Measurements from ENCODE around the gene PTCH2.

DNA sequence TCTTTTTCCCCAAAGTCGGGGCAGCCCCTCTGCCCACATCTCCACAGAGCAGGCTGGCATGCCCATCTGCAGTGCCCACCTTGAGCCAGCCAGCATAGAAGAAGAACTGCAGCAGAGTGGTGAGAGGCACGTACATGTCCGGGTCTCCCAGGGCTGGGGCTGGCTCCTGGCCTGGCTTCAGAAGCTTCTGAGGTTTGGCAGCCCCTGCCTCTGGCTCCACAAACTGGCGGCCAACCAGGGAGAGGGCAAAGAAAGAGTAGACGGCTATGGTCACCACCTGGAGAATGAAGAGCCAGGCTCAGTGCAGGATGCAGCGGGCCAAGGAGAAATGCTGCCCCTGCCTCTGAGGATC, 58.0 kb downstream of the PTCH2 start:
- TF ChIP-seq, protein P1, sequence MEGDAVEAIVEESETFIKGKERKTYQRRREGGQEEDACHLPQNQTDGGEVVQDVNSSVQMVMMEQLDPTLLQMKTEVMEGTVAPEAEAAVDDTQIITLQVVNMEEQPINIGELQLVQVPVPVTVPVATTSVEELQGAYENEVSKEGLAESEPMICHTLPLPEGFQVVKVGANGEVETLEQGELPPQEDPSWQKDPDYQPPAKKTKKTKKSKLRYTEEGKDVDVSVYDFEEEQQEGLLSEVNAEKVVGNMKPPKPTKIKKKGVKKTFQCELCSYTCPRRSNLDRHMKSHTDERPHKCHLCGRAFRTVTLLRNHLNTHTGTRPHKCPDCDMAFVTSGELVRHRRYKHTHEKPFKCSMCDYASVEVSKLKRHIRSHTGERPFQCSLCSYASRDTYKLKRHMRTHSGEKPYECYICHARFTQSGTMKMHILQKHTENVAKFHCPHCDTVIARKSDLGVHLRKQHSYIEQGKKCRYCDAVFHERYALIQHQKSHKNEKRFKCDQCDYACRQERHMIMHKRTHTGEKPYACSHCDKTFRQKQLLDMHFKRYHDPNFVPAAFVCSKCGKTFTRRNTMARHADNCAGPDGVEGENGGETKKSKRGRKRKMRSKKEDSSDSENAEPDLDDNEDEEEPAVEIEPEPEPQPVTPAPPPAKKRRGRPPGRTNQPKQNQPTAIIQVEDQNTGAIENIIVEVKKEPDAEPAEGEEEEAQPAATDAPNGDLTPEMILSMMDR (tag by site-specific recombination; IDR thresholded peaks at IDR 0.05), result no peak
- TF ChIP-seq ZNF274 (IDR thresholded peaks at IDR 0.05; ENCODE audit: low read length) (no peak), ZNF274 (tag by site-specific recombination; IDR thresholded peaks at IDR 0.05; ENCODE audit: borderline replicate concordance) (no peak), ZNF148 (tag by site-specific recombination; IDR thresholded peaks at IDR 0.05; ENCODE audit: borderline replicate concordance) (no peak), ZFP41 (tag by site-specific recombination; IDR thresholded peaks at IDR 0.05; ENCODE audit: borderline replicate concordance) (no peak), ZNF214 (tag by site-specific recombination; IDR thresholded peaks at IDR 0.05; ENCODE audit: borderline replicate concordance) (no peak), ZNF561 (tag by site-specific recombination; IDR thresholded peaks at IDR 0.05; ENCODE audit: borderline replicate concordance) (no peak), YY1 (tag by site-specific recombination; IDR thresholded peaks at IDR 0.05) (no peak), SP2 (tag by site-specific recombination; IDR thresholded peaks at IDR 0.05) (no peak), ZNF112 (tag by site-specific recombination; IDR thresholded peaks at IDR 0.05) (no peak), REST (tag by site-specific recombination; IDR thresholded peaks at IDR 0.05) (no peak)

All from HEK293 (cell line).